HG02840 (cell line): ENCODE results near the gene GAST.
"Not testable (repeated sequence)": the region's sequence is repeated elsewhere in the genome, so short reads cannot be mapped to it uniquely, and the experiment has no call there.

ENCODE experiments used
- ATAC-seq: cut with Tn5 transposase; IDR thresholded peaks from one replicate; pipeline ENCODE4 v1.9.1; 2021; ENCODE audit warnings: mild to moderate bottlenecking, moderate library complexity, moderate number of reproducible peaks; ENCODE audit not compliant: unreplicated experiment, low FRiP score

GAST gene

DNA sequence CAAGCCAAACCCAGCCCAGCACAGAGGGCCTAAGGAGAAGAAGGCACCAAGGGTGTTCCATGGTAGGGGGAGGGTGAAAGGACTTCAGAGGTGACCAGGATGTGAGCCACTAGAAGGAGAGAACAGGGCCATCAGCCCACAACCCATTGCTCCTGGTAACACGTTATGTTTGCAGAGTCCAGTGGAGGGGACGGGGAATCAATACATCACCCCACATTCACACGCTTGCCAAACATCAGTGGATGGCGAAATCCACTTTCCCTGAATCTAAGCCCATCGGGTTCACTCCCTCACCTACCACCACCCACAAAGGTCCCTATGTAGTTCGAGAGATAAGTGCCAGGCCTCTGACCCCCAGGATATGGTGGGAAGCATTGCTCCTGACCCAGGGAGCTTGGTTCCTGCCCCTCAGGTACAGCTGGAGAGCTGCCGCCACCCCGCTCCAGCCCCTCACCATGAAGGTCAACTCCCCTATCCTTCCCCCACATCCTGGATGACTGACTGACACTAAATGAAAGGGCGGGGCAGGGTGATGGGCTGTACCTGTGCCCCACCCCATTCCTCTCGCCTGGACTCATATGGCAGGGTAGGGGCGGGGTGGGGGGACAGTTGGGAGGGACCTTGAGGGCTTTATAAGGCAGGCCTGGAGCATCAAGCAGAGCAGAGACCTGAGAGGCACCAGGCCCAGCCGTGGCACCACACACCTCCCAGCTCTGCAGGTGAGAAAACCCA is at the start of gene GAST:
TSS of gene GAST (plus strand) at position 663 of the 732 bp plus-strand sequence. CDS start 3,106 bp downstream, outside the sequence.
- no peak for ATAC-seq

GRCh38 chr17:41663451-41664171 is 48.5 kb upstream of the GAST start:
- ATAC-seq: no peak

DNA sequence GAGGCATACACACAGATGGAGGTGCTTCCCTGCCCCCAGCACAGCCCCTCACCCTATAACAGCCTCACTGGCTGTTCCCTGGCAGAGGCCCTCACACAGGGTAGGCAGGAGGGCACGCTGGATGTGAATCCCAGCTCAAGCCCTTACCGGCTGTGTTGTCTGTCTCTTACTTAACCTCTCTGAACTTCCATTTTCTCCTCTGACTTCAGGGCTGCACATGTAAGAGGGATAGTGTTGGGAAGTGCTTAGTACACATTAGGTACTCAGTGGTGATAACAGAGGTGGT is 48.0 kb upstream of the GAST start:
- no peak for ATAC-seq

GRCh38 chr17:41664587-41665565 is 47.3 kb upstream of the GAST start:
- no peak for ATAC-seq

DNA sequence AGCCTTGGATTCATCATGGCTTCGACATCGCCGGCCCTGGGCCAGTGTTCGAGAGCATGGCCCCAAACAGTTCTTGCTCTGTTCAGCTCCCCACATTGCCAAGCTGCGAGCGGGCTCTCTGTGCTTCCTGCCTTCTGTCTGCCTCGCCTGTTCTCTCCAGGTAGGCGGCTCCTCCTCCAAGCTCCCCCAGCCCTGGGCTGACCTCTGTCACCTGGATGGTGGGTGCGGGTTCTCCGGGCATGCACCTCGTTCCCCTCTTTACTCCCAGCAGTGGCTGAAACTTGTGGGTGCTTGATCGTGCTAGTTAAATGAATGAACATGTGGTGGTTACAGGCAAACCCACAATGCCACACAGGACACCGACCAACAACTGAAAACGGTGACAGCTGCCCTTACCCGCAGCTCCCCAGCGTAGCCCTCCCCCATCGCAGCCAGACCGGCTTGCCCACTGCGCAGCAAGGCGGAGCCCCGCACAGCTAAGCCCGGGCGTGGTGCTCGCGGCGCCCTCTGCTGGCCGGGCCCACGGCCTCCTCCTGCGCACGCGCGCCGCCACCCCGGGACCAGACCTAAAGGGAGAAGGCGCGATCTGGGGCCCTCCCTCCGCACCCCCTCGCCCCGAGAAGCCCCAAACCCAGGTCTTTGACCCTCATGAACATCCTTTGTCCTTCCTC is 46.4 kb upstream of the GAST start:
- ATAC-seq: peak; percentile 61

- ATAC-seq: peak; percentile 26
Observed at GRCh38 chr17:41666237-41666641, 45.9 kb upstream of the GAST start.

DNA sequence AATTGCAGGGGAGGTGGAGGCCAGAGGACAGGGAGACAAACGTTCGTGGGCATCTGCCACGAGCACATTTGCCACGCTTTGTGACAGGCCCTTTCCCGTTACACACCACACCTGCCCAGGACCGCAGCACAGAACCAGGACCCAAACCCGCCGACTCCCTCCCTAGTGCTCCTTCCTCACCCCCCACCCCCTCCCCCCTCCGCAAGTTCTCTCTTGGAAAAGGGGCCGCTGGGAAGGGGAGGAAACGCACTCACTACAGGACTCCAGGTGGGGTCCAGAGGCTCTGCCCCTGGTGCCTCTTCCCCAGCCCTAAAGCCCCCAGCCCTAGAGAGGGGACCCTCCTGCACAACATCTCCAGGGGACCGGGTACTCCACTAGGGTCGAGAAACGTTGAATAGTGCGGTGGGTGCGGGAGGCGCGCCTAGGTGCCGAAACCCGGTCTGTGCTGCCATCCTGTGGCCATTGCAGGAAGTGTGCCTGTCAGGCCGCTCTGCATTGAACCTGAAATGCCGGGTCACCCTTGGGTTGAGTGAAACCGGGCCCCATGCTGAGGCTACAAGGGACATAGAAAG is 45.3 kb upstream of the GAST start:
- no peak for ATAC-seq

DNA sequence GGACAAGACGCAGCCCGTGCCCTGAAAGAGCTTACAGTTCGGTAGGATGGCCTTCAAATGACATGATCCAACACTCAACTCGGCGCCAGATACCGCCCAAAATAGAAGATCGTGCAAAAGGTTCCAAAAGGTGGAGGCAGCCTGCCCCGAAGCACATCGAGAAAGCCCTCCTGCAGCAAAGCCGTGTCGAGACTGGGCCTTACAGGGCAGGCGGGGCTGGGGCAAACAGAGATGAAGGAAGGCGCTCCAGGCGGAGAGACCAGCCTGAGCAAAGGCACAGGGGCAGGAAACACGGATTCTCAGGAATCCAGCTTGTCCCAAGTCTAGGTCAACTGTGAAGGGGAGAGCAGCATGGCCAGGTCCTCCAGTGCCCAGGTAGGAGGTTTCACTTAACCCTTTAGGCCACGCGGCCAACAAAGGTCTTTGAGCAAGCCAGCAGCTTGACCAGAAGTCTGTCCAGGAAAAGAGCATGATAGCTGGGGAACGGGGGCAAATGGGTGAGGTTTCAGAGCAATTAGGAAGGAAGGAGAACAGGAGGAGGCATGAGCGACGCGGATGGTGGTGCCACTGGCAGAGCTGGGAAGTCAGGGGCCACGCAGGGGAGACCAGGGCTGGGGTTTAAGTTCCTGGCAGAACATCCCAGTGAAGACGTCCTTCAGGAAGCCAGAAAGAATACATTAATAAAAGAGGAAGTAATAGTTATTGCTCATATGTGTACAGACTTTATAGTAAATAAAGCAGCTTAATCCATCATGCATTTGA is 44.7 kb upstream of the GAST start:
- ATAC-seq: no peak

- ATAC-seq: no peak
Observed at GRCh38 chr17:41672153-41672552, 40.0 kb upstream of the GAST start.

DNA sequence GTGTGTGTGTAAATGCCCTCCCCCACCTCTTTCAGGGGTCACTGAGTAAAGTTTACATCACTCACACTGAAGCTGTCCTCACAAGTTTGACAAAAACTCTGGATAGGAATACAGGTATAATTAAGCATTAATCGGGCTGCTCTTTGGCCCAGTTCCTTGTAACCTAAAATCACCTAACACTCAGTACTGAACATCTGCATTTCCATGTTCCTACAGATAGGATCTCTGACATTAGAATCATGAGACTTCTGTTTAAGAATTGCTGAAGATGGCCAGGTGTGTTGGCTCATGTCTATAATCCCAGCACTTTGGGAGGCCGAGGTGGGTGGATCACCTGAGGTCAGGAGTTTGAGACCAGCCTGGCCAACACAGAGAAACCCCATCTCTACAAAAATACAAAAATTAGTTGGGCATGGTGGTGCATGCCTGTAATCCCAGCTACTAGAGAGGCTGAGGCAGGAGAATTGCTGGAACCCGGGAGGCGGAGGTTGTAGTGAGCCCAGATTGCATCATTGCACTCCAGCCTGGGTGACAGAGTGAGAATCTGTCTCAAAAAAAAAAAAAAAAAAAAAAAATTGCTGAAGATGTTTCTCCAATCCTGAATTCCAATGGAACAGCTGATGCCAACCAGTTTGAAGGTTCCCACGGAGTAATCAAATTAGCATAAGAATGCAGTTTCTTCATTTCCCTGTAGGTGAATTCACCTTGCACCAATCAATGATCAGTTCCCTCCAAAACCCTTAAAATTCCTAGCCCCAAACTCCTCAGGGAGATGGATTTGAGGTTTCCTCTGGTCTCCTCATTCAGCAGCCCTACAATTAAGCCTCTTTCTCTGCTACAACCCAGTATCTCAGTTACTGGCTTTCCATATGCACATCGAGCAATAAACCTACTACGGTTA is 36.7 kb upstream of the GAST start:
- not testable (repeated sequence) for ATAC-seq

DNA sequence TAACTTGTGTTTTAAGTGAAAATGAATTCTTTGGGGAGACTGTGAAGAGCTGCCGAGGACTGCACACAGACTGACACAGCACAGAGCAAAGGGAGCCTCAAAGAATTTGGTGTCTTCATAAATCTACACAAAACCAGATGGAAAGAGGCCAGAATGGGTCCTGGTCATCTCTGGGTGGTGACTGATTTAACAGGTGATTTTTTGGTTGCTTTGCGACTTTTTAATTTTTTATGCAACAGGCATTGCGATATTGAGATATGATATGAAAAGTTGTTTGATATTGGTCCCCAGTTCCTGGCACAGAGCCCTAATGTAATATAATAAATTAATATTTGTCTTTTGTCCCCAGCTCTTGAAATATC is 36.1 kb upstream of the GAST start:
- ATAC-seq: no peak

DNA sequence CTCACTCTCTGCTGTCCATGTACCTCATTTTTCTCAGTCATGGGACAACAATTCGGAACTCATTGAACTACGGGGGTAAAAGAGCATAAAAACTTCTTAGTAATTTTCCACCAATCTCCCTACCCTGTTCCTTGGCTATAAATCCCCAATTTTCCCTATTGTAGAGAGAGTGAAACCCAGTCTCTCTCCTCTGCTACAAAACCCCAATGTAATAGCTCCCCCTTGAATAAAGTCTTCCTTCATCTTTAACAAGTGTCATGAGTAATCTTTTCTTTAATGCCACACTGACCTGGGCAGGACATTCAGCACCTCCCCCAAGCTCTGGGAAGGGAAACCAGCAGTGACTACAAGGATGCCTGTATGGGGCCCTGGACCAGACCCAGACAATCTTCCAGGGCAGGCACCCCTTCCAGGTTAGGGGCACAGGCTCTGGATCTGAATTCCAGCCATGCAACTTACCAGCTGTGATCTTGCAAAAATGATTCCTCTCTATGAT is 33.7 kb upstream of the GAST start:
- ATAC-seq: no peak

DNA sequence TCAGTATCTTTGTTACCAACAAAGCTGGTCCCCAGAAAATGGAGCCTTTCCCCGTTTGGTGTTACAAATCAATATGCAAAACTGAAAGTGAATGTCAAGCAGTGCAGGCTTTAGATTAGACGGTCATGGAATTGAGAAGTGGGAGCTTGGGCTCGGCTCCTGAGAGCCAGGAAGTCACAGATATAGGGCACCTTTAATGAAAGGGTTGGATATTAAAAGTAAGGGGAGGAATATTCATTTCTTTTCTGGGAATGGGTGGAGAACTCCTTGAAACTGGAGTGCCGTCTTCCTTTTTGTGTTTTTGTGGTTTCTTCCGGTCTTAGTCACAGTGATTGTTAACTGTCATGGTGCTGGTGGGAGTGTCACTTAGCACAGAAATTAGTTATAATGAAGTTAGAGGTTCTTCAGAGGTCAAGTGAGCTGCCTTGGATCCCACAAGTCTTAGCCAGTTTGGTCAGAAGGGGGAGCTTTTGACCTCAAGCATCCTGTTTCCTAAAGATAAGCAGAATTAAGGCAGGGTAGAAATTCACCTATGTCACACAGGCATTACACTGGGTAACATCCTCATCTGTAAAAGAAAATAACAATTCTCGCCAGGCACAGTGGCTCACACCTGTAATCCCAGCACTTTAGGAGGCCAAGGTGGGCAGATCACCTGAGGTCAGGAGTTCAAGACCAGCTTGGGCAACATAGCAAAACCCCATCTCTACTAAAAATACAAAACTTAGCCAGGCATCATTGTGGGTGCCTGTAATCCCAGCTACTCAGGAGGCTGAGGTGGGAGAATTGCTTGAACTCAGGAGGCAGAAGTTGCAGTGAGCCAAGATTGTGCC is 33.0 kb upstream of the GAST start:
- no peak for ATAC-seq

GRCh38 chr17:41679740-41680425 is 32.2 kb upstream of the GAST start:
- ATAC-seq: no peak

- no peak for ATAC-seq
Observed at GRCh38 chr17:41680426-41681040, 31.6 kb upstream of the GAST start.

- ATAC-seq: no peak
Observed at GRCh38 chr17:41681776-41682175, 30.4 kb upstream of the GAST start.
